Measurements from ENCODE around the gene SORCS3.
"Not testable (repeated sequence)": the region's sequence is repeated elsewhere in the genome, so short reads cannot be mapped to it uniquely, and the experiment has no call there.

Gene SORCS3

DNA sequence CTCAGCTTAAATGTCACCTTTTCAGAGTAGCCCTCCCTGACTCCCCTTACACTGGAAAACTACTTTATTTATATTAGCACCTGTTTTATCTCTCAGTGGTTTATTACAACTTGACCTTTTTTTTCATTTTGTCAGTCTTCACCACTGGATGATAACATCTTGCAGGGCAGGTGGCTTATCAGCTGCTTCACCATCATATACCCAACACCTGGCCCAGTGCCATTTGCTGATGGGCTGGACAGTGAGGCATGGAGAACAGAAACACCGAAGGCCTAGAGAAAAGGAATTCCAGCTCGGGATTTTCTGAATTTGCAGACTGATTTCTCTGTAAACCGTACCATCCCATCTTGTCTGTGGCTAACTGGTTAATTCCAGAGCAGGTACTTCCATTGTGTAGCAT is 48.5 kb downstream of the SORCS3 start:
- in situ Hi-C loops (cut with HindIII; ENCODE audit: low sequenced_read_pairs), result no loop called here

DNA sequence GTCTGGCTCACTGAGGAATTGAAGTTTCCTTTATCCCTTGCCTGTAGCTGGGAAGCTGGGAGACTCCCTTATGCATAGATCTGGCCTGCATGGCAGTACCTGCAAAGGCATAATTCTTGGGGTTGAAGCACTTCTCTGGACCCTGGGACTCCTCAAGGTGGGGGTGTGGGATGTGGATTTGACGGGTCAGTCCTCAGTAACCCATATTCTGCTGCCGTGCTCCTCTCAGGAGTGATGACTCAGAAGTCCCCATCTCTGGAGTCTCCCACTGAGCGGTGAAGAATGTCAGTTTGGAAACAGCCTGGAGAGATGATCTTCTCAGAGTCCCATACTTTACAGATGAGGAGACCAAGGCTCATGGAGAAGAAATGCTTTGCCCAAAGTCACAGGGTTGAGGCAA is 49.0 kb downstream of the SORCS3 start:
- in situ Hi-C loops (cut with HindIII; ENCODE audit: low sequenced_read_pairs), result loop anchor here (5.0 kb wide), 2 partner anchors 53 to 62 kb away; no protein-coding TSS in a partner anchor

DNA sequence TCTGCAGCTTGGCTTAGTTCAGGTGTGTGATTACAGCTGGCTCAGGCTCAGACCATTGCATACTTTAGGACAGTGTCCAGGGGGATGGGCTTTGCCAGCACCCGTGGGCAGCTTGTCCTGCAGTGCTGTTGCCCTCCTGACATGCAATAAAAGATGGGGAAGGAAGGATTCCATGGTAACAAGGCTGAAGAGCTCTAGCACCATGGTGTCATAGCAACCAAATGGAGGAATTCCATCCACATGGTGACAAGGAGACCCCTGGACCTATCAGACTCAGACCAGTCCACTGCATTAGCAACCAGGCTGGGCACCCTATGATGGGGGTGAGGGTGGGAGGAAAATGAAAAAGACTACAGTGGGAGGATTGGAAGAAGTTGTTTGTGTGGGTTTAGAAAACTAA is 49.9 kb downstream of the SORCS3 start:
- in situ Hi-C loops (cut with HindIII; ENCODE audit: low sequenced_read_pairs), result loop anchor here (5.0 kb wide), 2 partner anchors 54 to 61 kb away; no protein-coding TSS in a partner anchor

DNA sequence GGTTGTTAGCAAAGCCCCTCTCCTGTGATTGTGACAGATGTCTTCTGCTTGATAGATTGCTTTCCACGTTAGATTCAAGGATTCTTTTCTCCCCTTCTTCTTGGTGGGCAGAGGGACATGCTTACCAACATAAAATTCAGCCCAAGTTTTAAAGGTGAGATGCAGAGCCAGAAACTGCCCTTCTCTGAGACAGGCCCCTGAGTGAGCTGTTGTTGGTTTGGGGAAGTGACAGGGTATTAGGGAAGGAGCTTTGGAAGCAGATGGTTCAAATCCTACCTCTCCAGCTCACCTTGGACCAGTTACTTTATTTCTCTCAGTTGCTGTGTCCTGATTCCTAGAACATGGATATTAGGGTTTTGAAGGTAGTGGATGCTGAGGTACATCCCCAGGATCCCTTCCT is 53.0 kb downstream of the SORCS3 start:
- in situ Hi-C loops (cut with HindIII; ENCODE audit: low sequenced_read_pairs), result loop anchor here (5.0 kb wide), 2 partner anchors 57 to 58 kb away; no protein-coding TSS in a partner anchor

DNA sequence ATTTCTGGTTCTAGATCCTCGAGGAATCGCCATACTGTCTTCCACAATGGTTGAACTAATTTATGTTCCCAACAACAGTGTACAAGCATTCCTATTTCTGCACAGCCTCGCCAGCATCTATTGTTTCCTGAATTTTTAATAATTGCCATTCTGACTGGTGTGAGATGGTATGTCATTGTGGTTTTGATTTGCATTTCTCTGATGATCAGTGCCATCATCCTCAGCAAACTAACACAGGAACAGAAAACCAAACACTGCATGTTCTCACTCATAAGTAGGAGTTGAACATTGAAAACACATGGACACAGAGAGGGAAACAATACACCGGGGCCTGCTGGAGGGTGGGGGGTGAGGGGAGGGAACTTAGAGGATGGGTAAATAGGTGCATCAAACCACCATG is 62.2 kb downstream of the SORCS3 start:
- in situ Hi-C loops (cut with HindIII; ENCODE audit: low sequenced_read_pairs), result not testable (repeated sequence)

DNA sequence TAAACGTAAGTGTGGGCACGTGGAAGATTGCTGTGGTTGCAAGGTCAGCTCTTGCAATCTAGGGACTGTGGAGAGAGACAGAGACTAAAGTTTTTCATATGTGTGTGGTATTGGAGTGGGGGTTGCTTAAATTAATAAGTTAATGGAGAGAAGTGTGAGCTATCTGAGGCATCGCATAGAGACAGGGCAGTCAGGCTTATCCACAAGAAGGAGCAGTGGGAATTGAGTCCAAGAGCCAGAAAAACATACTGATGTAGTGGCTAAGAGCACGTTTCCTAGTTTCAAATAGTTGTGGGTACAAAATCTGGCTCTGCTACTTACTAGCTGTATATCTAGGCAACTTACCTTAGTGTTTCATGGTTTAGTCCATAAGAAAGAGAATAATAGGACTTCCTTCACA is 65.8 kb downstream of the SORCS3 start:
- in situ Hi-C loops (cut with HindIII; ENCODE audit: low sequenced_read_pairs), result no loop called here

DNA sequence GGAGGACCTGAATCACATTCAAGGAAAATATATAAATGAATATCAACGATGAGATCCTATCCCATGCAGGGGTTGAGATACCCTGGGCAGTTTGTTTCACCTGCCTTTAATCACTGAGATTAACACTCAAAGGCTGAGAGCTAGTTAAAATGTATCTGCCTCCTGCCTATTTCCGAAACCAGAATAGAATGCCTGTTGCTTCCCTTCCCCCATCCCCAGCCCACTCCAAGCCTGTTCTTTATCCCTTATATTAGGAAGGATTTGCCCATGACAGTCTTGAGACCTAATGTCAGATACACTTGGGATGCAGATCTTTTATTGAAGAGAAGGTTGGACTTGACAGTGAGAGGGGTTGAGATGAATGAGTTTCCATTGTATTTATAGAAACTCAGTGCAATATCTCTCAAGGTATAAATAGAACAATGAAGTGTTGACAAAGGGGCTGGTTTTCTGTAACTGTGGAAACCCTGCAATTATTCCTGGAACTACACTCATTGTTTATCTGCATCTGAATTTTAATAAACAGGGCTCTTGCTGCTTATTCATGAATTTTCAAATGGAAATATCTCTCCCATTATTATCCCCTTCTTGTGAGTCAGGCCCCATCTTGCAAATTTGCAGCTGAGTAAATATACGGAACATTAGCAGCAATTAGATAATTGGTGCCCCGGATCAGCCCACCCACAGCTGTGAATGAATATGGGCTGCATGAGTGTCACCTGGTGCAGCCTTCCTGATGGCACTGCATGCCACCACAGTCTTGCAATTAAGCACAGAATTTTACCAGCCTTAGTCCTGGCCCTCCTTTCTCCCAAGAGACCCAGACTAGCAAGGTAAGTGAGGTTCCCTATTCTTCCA is 66.7 kb downstream of the SORCS3 start:
- in situ Hi-C loops (cut with HindIII; ENCODE audit: low sequenced_read_pairs), result no loop called here

DNA sequence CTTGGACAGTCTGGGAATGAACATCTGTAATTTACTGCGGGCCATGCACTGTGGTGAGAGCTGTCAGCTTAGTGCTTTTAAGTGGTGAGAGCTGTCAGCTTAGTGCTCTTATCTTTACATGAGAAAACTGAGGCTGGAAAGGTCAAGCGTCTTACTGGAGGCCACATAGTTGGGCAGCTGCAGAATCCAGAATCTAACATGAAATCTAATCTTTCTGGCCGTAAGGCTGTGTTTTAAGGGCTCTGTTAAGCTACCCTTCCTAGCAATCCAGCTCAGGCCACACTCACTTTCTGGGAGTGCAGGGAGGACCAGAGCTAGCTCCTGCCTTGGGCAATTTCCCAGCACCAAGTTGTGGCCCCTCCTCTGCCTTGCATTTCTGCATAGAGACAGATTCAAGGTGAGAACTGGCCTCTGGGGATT is 70.2 kb downstream of the SORCS3 start:
- in situ Hi-C loops (cut with HindIII; ENCODE audit: low sequenced_read_pairs), result no loop called here

DNA sequence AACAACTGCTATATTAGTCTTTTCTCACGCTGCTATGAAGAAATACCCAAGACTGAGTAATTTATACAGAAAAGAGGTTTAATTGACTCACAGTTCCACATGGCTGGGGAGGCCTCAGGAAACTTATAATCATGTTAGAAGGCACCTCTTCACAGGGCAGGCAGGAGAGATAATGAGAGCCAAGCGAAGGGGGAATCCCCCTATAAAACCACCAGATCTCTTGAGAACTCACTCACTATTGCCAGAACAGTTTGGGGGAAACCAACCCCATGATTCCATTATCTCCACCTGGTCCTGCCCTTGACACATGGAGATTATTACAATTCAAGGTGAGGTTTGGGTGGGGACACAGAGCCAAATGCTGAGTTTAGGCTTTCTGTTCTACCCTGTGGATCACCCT is 89.5 kb downstream of the SORCS3 start:
- in situ Hi-C loops (cut with HindIII; ENCODE audit: low sequenced_read_pairs), result not testable (repeated sequence)

DNA sequence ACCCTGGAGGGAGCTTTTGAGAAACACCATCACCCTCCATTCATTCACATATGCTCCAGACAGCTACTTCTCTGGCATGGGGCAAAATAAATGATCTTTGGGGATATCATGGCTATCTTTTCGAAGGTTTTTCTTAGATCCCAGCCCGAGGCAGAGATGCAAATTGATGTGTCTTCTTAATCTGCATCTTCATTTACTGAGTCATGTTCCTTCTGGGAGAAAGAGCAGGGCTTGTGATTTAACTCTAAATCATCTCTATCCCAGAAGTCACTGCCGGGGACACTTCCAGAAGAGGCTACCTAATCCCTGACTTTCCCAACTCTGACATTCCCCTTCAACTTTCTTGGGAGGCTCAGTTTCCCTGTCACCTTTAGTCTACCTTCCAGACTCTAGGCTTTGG is 90.1 kb downstream of the SORCS3 start:
- in situ Hi-C loops (cut with HindIII; ENCODE audit: low sequenced_read_pairs), result no loop called here

DNA sequence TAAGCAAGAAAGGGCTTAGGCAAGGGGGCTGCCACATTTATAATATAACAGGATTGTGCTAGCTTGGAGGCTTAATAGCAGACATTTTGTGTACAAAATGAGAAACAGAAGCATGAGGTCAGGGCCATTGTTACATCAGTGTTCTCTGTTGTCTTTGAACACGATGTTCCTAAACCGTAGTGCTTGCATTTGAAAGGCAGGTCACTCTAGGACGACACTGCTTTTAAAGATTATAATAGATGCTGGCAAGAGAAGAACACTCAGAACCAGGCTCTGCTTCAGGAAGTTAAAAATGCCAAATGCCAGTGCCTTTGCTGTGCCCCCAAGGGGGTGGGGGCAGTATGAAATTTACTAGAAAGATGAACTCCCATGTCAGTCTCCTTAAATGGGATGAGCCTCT is 91.1 kb downstream of the SORCS3 start:
- in situ Hi-C loops (cut with HindIII; ENCODE audit: low sequenced_read_pairs), result no loop called here

DNA sequence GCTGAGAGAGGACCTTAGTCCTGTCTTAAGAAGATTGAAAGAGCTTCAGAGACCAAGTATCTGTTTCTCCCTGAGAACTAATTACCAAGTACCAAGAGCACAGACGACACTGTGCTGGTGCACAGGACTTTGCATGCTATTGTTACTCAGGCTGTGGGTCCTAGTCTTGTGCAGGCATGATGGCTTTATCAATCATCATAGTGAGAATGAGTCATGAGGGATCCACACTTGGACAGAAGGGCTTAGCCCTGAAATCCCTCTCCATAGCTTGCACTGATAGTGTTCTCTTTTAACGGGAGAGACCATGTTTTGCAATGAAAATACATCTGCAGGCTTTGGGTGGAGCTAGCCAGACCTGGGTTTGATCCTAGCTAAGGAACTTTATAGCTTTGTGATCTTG is 93.3 kb downstream of the SORCS3 start:
- in situ Hi-C loops (cut with HindIII; ENCODE audit: low sequenced_read_pairs), result no loop called here

DNA sequence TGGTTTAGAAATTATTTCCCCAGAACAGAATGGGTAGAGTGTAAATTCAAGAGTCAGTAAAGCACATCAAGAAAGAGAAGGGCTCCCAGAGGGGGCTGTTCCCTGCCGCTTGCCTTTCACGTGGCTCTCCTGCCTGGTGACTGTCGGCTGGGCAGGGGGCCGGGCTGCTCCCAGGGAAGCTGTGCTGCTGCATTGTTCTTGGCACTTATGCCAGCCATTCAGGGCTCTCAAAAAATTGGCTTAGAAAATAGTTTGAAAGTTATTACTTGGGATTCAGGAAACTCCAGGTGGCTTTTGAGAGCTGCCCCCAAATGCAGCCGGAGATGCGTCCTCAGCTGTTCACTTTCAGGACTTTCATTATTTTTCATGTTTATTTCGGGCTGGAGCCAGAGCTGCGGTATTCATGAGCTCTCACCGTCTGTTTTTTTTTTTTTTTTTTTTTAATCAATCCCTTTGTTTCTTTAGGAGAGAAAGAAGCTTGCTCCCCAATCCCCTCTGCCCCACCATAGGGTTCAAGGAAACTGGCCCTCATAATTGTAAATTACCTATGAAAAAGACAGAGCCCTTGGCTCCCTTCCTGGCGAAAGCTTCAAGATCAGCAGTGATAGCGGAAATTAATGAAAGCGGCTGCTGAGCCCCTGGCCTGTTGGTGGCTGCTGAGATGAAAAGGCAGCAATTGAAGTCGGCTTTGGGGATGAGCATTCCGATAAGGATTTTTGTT is 94.1 kb downstream of the SORCS3 start:
- in situ Hi-C loops (cut with HindIII; ENCODE audit: low sequenced_read_pairs), result no loop called here

DNA sequence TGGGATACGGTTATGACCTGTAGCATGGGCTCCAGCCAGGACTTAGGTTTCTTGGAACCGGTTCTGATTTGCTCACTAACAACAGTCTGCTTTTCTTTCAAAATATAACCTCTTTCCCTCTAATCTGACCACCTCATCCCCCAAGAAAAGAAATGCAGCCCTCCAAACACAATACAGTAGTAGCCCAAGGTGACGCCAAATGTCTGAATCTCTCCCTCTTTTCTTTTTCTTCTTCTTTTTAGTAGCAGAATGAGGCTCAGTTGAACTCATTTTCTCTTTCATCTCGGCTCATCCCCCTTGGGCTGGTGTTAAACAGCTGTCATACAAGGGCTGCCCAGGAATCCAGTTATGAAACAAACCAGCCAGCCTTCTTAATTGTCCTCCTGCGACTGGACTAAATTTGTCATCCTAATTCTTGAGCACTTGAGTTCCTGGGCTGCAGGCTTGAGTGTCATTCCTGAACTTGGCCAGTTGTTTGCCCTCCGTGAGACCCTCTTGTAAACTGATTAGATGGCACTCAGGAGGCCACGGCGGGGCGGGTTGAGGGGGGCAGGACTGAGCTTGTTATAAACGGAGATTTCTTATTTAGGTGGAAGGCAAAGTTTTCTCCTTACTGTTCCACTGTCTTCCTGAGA is 94.8 kb downstream of the SORCS3 start:
- in situ Hi-C loops (cut with HindIII; ENCODE audit: low sequenced_read_pairs), result no loop called here

DNA sequence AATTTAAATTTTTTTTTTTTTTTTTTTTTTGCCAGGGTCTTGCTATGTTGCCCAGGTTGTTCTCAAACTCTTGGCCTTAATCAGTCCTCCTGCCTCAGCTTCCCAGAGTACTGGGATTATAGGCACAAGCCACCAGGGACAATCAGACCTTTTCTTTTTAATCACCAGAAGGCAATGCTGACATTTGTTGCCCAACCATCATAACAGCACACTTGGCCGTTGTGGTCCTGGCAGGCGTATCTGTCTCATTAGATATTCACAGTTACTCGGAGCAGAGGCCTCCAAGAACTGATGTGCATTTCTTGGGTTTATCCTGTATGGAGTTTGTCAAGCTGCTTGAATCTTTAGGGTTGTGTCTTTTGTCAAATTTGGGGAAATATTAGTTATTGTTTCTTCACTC is 100.0 kb downstream of the SORCS3 start:
- in situ Hi-C loops (cut with HindIII; ENCODE audit: low sequenced_read_pairs), result no loop called here

DNA sequence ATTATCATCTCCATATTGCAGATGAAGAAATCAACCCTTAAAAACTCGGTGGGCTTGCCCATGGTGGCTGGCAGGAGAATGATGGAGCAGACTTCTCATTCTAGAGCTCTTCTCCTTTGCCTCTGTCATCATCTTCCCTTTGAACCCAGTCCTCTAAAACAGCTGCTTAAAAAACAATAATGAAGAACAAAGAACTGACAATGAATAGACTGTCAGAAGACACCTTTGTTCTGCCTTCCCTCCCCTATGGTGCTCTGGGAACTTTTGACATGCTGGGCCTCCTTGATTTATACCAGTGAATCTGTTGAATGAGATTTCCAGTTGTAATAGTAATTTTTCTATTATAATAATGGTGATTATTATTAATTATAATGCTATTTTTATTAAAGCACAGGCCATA is 103.0 kb downstream of the SORCS3 start:
- in situ Hi-C loops (cut with HindIII; ENCODE audit: low sequenced_read_pairs), result no loop called here

DNA sequence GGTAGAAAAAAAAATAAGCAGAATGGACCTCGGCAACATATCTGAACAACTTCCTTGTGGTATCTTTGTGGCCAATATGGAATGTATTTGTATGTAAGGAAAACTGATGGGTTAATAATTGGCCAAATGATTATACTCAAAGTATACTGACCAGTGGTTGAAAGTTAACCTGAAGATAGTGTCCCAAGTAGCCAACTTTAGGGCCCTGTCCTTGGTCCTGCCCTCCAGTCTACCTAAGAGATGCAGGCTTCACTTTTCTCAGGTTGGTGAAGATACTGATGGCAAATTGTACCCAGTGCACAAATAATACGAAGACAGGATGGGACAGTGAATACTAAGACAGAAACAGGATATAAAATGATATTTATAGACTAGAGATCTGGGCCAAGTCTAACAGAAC is 109.2 kb downstream of the SORCS3 start:
- in situ Hi-C loops (cut with HindIII; ENCODE audit: low sequenced_read_pairs), result loop anchor here (5.0 kb wide), 1 partner anchor 58 kb away; no protein-coding TSS in a partner anchor

DNA sequence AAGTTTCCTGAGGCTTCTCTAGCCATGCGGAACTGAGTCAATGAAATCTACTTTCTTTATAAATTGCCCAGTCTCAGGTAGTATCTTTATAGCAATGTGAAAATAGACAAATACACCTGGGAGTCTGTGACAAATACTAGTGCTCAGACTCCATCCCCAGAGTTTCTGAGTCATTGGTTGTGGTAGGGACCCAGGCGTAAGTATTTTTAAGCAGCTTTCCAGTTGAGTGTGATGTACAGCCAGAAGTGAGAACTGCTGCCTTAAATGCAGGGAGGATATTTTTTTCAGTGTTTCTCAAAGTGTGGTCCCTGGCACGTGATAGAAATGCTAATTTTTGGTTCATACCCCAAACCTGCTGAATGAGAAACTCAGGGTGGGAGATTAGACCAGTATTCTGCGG is 121.7 kb downstream of the SORCS3 start:
- in situ Hi-C loops (cut with HindIII; ENCODE audit: low sequenced_read_pairs), result no loop called here

DNA sequence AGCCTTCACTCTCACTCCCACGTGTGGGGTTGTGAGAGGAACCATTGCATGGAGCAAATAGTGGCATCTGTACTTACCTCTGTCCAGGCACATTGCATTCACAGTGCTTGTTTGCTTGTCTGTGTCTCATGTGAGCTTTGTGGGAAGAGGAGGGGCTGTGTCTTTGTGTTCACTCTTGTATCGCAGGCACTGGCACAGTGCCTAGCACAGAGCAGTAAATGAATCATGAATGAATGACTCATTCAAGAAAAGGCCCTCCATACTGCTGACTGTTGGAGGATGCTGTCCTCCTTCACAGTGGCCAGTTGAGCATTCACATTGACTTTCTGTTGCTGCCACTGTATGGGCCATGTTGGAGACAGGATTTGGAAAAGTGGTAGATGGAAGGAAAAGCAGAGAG is 125.3 kb downstream of the SORCS3 start:
- in situ Hi-C loops (cut with HindIII; ENCODE audit: low sequenced_read_pairs), result no loop called here

DNA sequence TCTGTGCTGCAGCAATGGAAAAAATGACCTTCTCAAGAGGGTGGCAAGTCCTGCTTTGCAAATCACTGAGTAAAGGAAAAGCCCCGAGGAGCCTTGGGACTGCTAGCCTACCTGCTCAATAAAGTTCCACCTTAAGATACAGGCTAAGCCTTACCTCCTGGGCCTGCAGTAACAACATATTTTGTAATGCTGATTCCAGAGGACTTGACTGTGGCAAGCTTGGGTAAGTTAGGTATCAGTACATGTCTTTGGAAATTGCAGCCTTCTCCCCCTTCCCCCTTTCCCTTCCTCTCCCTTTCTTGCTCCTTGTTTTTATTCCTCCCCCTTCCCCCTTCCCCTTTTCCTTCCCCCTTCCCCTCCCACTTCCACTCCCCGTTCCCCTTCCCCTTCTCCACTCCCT is 126.2 kb downstream of the SORCS3 start:
- in situ Hi-C loops (cut with HindIII; ENCODE audit: low sequenced_read_pairs), result no loop called here

DNA sequence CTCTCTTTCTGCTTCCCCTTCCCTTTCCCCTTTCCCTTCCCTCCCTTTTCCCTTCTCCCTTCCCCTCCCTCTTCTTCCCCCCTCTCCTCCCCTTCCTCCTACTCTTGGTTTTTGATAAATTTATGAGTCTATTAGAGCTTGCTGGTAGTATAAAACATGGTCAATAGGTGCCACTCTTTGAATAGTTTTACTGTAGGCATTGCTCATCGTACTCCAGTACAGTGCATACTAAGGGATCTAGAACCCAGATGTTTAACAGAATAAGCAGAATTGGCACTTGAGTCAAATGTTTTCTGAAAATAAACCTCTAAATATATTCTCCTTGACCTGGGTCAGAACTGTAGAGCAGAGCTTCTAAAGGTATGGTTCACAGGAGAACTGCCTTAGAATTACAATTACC is 126.7 kb downstream of the SORCS3 start:
- in situ Hi-C loops (cut with HindIII; ENCODE audit: low sequenced_read_pairs), result no loop called here

DNA sequence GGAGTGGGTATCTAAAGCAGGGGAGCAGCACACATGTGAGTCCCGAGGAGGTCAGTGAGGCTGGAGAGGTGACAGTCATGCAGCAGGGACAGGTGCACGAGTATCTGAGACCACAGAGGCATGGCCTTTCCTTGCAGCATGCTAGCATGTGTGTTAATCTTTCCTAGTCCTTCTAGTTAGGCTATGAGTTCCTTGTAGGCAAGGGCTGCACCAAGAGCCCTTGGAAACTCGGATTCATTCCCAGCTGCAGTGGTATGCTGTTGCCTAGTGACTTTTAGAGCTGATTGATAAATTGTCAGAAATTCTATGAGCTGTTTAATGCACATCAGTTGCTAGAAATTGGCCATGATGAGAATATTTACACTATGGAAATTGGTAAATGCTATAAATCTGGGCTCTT is 132.0 kb downstream of the SORCS3 start:
- in situ Hi-C loops (cut with HindIII; ENCODE audit: low sequenced_read_pairs), result no loop called here

All from endothelial cell of hepatic sinusoid (primary cell).